HG03139 (cell line): Measurements from ENCODE around the gene CLCNKB.
"Not testable (repeated sequence)": the region's sequence is repeated elsewhere in the genome, so short reads cannot be mapped to it uniquely, and the experiment has no call there.

Experiments
- ATAC-seq: cut with Tn5 transposase; IDR thresholded peaks from one replicate; pipeline ENCODE4 v1.9.1; 2021; ENCODE audit not compliant: unreplicated experiment

The CLCNKB gene

DNA sequence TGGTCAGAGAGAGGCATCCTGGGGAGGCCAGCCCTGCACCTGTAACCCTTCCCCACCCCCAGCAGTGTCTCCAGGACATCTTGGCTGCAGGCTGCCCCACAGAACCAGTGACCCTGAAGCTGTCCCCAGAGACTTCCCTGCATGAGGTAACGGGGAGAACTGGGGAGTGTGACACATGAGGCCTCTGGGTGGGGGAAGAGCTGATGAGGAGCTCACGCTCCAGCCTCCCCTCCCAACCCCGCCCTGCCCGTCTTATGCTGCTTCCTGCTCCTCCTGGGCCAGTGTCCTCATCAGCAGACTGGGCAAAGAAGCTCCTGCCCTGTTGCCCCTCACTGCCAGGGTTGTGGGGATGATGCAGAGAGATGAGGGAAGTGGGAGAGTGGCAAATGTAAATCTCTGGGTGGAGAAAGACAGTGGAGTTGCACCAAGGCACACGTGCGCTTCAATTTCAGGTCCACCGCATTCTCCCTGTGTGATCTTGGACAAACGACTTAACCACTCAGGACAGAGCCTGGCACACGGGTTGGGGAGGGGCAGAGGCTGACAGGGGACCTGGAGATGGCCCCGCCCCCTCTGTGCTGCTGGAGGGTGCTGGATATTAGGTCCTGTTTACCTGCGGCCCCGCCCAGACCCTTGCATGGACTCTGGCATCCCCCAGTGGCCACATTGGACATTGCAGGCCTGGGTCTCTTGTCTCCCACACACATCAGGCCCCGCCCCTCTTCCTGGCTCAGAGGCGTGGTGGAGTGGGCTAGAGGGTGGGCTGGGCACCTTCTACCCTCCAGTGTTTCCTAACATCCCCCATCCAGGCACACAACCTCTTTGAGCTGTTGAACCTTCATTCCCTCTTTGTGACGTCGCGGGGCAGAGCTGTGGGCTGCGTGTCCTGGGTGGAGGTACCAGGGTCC is 12.3 kb downstream of the CLCNKB start:
- ATAC-seq, result peak; percentile 57

- ATAC-seq, result not testable (repeated sequence)
These were observed 12.9 kb downstream of the CLCNKB start for GRCh38 chr1:16056521-16056912.

DNA sequence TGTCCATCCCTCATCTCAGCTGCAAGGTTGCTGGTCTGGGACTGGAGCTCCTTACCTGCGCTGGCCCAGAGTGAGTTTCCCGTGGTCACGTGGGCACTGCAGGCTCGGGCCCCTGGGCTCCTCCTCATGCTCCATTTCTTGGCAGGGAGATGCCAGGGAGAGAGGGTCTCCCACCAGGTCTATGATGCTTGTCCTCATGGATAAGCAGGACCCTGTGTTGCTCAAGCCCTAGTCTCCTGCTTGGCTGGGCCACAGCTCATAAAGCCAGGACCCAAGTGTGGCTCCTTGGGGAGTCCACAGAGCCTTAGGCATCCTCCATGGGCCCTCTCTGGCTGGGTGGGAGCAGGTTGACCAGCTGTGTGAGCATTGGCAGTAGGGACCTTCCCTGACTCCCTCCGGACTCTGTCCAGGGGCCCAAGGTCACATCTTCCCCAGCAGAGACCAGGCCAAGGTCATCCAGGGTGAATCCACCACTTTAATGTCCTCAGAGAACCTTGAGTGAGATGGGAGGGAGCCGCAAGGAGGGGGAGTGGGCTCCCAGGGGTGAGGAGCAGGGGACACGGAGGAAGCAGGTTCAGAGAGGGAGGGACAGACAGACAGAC is 13.8 kb downstream of the CLCNKB start:
- ATAC-seq, result not testable (repeated sequence)

DNA sequence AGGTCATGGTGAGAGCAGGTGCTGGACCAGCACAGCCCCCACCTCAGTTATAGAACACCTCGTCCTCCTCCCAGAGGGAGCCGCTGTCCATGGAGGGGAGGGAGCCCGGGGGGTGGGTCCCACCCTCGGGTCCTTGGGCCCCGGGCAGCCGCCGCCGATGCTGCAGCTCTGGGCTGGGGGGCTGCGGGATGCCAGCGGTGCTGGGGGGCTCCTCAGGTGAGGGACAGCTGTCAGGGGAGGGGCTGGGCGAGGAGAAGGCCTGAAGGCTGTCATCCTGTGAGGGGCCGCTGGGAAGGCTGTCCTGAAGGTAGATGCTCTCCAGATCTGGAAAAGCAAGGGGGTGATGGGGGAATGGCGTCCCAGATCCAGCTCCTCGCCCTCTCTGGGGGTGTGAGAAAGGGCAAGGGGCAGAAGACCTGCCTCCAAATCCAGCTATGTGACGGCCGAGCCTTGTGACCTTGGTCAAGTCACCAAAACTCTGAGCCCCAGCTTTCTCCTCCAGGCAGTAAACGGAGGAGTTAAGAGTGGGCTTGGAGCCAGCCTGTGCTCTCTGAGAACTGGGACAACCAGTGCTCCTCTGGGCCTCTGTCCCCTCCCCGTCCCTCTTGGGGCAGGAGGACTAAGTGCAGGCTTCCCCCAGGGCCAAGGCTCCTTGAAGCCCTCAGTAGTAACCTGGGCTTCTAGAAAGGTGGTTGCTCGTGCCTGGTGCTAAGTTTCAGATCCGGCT is 15.0 kb downstream of the CLCNKB start:
- not testable (repeated sequence) for ATAC-seq

GRCh38 chr1:16061266-16061665 is 17.7 kb downstream of the CLCNKB start:
- no peak for ATAC-seq

GRCh38 chr1:16061989-16062686 is 18.6 kb downstream of the CLCNKB start:
- not testable (repeated sequence) for ATAC-seq

GRCh38 chr1:16062687-16063075 is 19.1 kb downstream of the CLCNKB start:
- not testable (repeated sequence) for ATAC-seq

DNA sequence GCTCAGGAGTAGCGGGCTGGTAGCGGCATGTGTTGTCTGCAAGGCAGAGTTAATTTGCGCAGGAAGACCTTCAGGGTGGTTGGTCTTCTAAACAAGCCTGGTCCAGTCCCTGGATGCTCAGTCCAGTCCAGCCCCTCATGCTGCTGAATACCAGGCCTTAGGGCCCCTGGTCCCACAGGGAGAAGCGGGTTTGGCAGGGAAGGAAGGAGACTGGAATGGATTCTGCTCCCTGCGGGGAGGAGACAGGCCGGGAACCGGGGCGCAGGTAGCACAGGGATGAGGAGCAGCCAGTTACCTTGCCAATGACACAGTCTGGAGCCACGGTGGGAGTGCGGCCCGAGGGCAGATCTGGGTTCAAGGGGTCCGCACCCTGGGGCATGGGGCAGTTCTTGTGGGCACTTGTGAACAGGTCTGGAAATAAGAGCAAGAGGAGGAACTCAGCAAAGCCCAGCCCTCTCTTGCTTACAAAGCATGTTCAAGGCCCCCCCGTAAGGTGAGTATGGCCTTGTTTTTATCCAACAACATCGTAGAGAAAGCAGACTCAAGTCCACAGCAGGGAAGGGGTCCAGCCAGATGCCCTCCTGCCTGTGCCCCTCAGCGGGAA is 19.7 kb downstream of the CLCNKB start:
- ATAC-seq, result no peak

GRCh38 chr1:16063921-16064320 is 20.3 kb downstream of the CLCNKB start:
- no peak for ATAC-seq

DNA sequence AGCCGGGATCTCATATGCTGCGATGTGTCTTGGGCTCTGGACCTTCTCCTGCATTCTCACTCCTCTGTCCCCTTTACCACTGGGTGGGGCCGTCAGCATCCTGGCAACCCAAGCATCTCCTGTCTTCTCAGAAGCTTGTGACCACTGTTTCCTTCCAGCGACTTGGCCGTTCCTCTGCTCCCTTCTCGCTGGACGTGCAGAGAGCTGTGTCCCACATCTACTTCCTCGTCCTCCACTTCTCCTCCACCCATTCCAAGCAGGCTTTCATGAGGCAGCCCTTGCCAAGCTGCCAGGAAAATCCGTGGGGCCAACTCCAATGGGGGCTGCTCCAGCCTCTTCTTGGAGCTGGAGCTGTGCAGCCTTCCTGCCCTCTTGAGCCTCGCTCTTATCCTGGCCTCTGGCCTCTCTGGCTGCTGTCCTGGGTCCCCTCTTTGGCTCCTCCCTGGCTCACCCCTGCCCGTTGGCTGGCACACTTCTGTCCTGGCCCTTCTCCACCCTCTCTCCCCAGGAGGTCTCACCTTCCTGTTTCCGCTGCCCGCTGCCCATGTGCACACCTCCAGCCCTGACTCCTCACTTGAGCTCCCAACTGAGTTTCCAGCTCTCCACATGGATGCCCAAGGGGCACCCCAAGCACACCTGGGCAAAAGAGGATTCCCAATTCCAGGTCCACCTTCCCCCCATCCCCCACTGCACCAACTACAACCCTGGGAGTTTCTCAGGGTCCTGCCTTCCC is 21.1 kb downstream of the CLCNKB start:
- ATAC-seq, result no peak

DNA sequence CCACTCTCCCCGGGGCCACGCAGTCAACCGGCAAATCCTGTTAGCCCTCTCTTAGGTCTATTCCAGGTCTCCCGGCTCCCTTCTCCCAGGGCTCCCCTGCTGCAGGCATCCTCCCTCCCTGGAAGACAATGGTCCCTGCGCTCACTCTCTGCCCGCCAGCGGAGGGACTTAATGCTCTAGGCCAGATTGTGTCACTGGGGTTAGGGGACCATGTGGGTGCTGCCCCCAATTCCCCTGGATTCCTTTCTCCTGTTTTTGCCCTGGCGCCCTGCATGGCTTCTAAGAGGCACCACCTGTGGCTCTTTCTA is 21.6 kb downstream of the CLCNKB start:
- ATAC-seq, result no peak

DNA sequence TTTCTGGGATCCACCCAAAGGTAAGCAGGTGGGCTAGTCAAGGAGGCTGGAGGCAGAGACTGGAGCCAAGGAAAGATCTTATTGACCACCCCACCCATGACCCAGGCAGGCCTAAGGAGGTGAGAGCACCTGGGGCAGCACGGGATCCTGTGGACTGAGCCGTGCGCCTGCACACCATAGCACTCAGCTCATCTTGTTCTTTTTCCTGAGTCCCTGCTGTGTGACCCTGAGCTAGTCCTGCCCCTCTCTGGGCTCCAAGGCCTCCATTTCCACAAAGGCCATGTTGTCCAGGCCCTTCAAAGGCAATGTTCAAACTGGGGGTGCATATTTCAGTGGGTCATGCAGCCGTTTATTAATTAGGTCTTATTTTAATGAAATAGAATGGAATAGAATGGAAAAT is 22.7 kb downstream of the CLCNKB start:
- no peak for ATAC-seq

DNA sequence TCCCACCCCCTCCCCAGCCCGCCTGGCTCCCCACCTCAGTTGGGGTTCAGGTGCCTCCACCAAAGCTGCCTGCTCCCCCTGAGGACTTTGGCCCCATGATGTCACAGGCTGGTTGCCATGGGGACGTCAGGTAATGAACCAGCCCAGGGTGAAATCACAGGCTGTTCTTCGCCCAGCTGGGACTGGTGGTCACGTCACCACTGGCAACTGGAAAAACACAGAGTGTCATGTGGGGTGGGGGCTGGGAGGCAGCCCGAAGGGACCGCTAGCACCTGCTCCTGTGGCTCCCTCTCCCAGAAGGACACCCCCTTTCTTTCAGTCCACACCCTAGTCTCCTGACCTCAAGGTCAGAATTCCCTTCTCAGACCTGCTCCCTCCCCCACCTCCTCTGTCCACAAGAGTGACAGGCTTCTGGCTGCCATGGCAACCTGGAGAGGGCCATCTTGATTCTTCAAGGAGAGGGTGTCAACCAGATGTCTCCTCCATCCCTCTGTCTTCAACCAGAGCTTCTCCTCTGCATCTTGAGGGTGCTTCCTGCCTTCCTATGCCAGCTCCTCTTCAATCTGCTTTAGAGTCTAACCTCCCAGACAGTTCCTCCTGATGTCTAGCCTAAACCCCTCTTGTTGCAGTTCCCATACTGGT is 23.7 kb downstream of the CLCNKB start:
- ATAC-seq, result no peak

GRCh38 chr1:16067933-16068332 is 24.4 kb downstream of the CLCNKB start:
- ATAC-seq, result no peak

DNA sequence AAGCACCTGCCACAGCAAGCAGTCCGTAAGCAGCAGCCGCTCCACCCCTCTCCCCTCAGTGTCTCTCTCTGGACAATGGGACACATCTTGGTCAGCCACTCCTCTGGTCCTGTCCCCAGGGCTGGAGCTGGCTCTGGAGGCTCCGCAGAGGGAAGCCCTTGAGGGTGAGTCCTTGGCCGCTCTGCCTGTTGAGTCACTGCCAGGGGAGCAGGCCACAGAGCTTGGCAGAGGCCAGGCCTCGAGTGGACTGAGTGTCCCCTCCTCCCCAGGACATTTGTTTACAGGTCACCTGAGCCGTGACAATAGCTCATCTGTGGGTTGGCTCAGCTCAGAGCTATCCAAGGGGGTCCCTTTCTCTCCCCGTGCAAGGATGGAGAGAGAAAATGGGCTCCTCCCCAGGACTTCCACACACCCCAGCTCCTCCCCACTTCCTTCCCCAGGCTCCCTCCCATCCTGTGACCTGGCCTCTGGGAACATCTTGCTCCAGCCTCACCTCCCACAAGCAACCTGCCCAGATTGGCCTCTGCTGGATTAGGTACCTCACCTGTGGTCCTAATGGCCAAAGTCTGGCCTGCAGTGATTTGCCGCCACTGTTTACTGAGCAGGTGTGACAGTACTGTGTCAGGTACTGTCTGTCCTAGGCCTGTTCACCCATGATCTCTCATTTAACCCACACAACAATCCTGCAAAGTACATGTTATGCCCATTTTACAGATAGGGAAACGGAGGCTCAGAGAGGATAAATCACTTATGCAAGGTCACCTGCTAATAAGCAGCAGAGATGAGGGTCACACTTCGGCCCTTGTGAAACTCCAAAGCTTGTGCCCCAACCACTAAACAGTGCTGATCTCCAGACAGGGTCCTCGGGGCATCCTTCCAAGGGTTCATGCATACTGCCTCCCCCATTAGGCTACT is 25.0 kb downstream of the CLCNKB start:
- ATAC-seq, result no peak

- ATAC-seq, result no peak
These were observed 27.2 kb downstream of the CLCNKB start for GRCh38 chr1:16070640-16071355.

GRCh38 chr1:16071614-16072013 is 28.0 kb downstream of the CLCNKB start:
- ATAC-seq, result no peak

- ATAC-seq, result no peak
These were observed 28.5 kb downstream of the CLCNKB start for GRCh38 chr1:16072095-16072494.
